Smooth muscle cell (in vitro differentiated cells): Measurements from ENCODE around the gene ZHX3. TPM values are rescaled to one million over a fixed set of nuclear protein-coding genes. Genes with fewer than 3 reads are reported as not detected.

Experiments used
- DNase-seq: peaks from one replicate; lab custom pipeline; 2025; ENCODE audit not compliant: unreplicated experiment; lab: John Stamatoyannopoulos, UW
- H2AFZ ChIP-seq: fragments of 200-600 bp; sonication (generic); 2 replicates; pipeline ENCODE4 v1.6.0; 2016; ENCODE audit warnings: antibody characterized with exemption, low read depth, mild to moderate bottlenecking
- H3F3A ChIP-seq: fragments of 200-600 bp; sonication (generic); 2 replicates; pipeline ENCODE4 v1.6.0; 2017; ENCODE audit warnings: antibody characterized with exemption, low read depth
- H3K27ac ChIP-seq: fragments of 200-600 bp; sonication (generic); 2 replicates; pipeline ENCODE4 v1.5.1; 2016; ENCODE audit warnings: low read depth, mild to moderate bottlenecking
- H3K27me3 ChIP-seq: fragments of 200-600 bp; sonication (generic); 2 replicates; pipeline ENCODE4 v1.6.1; 2016; ENCODE audit warnings: low read depth, mild to moderate bottlenecking
- H3K36me3 ChIP-seq: fragments of 200-600 bp; sonication (generic); 2 replicates; pipeline ENCODE4 v1.5.1; 2016; ENCODE audit warnings: low read depth
- H3K4me1 ChIP-seq: fragments of 200-600 bp; sonication (generic); 2 replicates; pipeline ENCODE4 v1.5.1; 2016; ENCODE audit warnings: low read depth
- H3K4me2 ChIP-seq: fragments of 200-600 bp; sonication (generic); 2 replicates; pipeline ENCODE4 v1.6.0; 2016; ENCODE audit warnings: mild to moderate bottlenecking
- H3K4me3 ChIP-seq: fragments of 200-600 bp; sonication (generic); 2 replicates; pipeline ENCODE4 v1.5.1; 2016; ENCODE audit warnings: mild to moderate bottlenecking
- H3K79me2 ChIP-seq: fragments of 200-600 bp; sonication (generic); 2 replicates; pipeline ENCODE4 v1.6.0; 2016; ENCODE audit warnings: low read depth, mild to moderate bottlenecking
- H3K9ac ChIP-seq: fragments of 200-600 bp; sonication (generic); 2 replicates; pipeline ENCODE4 v1.6.0; 2016; ENCODE audit warnings: low read depth
- H3K9me3 ChIP-seq: fragments of 200-600 bp; sonication (generic); replicated peaks from 2 replicates; pipeline ENCODE4 v1.5.1; 2016; ENCODE audit warnings: low read depth
- H4K20me1 ChIP-seq: fragments of 200-600 bp; sonication (generic); 2 replicates; pipeline ENCODE4 v1.6.0; 2016; ENCODE audit warnings: low read depth
- WGBS: methylation state at CpG from one replicate; pipeline ENCODE4 v1.1.7; 2016; ENCODE audit warnings: low lambda C conversion rate; 5-methylcytosine and 5-hydroxymethylcytosine counted together
- polyA plus RNA-seq: library from polyadenylated mRNA; unstranded; fragments of >200 nt; fragmentation: Nextera tagmentation; extraction: Ambion mirVana; gene quantifications from 2 replicates; pipeline ENCODE4 v1.2.1, GENCODE V29; 2016
- total RNA-seq: library from RNA; depleted of rRNA; stranded (reverse); fragments of >200 nt; gene quantifications from 2 replicates; pipeline ENCODE4 v1.2.3, GENCODE V29; 2014
- TF ChIP-seq, protein P1 (sequence below): fragments of 200-600 bp; sonication (generic); IDR thresholded peaks from 2 replicates; pipeline ENCODE4 v1.5.1; 2017; ENCODE audit warnings: borderline replicate concordance, mild to moderate bottlenecking, antibody characterized with exemption; ENCODE audit not compliant: insufficient read depth, poor library complexity, severe bottlenecking

The ZHX3 gene
- total and polyA plus RNA-seq, 2 experiments from 2014 or later = 10.1 to 17.1 TPM

DNA sequence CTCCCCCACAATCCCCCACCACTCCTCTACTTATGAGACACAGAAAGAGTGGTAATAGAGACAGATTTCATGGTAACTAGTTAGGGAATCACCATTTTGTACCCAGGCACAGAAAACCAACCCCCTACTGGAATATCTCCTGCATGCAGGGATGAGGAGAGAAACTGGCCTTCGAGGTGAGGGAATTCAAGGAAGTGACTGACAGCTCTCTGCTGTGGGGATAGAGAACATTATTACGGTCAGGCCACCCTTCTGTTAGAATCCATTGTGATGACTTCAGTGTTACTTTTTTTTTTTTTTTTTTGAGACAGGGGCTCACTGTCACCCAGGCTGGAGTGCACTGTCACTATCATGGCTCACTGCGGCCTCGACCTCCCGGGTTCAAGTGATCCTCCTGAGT is 9.6 kb upstream of the ZHX3 start:
- Histone ChIP-seq H3K4me2 (no peak overlapping the region), H3K27me3 (no peaks in the 10 kb centered on the region), H3F3A (peaks cover 19% of the 10 kb centered on the region), H3K9me3 (no peaks in the 10 kb centered on the region), H3K4me1 (peaks cover 6% of the 10 kb centered on the region), H3K36me3 (no peaks in the 10 kb centered on the region), H3K9ac (no peak overlapping the region), H3K4me3 (no peak overlapping the region), H3K79me2 (no peaks in the 10 kb centered on the region), H4K20me1 (no peaks in the 10 kb centered on the region), H3K27ac (no peak overlapping the region), H2AFZ (no peak overlapping the region)
- DNase-seq = no peak
- TF ChIP-seq, protein P1, sequence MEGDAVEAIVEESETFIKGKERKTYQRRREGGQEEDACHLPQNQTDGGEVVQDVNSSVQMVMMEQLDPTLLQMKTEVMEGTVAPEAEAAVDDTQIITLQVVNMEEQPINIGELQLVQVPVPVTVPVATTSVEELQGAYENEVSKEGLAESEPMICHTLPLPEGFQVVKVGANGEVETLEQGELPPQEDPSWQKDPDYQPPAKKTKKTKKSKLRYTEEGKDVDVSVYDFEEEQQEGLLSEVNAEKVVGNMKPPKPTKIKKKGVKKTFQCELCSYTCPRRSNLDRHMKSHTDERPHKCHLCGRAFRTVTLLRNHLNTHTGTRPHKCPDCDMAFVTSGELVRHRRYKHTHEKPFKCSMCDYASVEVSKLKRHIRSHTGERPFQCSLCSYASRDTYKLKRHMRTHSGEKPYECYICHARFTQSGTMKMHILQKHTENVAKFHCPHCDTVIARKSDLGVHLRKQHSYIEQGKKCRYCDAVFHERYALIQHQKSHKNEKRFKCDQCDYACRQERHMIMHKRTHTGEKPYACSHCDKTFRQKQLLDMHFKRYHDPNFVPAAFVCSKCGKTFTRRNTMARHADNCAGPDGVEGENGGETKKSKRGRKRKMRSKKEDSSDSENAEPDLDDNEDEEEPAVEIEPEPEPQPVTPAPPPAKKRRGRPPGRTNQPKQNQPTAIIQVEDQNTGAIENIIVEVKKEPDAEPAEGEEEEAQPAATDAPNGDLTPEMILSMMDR = no peak
- WGBS = 89% methylated on average over 5 of the region's 5 CpGs

DNA sequence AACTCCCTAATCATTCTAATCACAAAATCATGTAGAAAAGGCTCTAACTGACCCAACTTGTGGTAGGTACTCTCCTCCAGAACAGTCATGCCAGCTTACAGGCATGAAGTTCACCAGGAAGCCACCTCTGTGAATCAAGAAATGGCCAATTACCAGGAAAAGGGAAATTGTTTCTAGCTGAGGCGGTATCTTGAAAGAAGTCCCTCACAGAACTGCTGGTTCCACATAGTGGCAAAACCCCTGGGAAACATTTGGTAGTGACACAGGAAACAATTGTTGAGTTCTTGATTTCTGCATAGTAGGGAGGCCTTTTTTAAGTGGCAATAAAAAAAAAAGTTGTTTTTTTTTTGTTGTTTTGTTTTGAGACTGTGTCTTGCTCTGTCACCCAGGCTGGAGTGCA is 3.4 kb upstream of the ZHX3 start:
- DNase-seq = no peak
- no peaks in the 10 kb centered on the region for H3K4me1 ChIP-seq
- H3K4me2 ChIP-seq = no peak overlapping the region
- TF ChIP-seq, protein P1 = no peak
- H3K27ac ChIP-seq = no peak overlapping the region
- H3K9ac ChIP-seq = no peak overlapping the region
- H3K79me2 ChIP-seq = no peaks in the 10 kb centered on the region
- no peak overlapping the region for H3K4me3 ChIP-seq
- 100% methylated on average over 1 of the region's 1 CpG for WGBS
- H2AFZ ChIP-seq = no peak overlapping the region
- no peaks in the 10 kb centered on the region for H4K20me1 ChIP-seq
- no peaks in the 10 kb centered on the region for H3K27me3 ChIP-seq
- no peaks in the 10 kb centered on the region for H3K36me3 ChIP-seq
- H3F3A ChIP-seq = no peaks in the 10 kb centered on the region
- no peaks in the 10 kb centered on the region for H3K9me3 ChIP-seq

DNA sequence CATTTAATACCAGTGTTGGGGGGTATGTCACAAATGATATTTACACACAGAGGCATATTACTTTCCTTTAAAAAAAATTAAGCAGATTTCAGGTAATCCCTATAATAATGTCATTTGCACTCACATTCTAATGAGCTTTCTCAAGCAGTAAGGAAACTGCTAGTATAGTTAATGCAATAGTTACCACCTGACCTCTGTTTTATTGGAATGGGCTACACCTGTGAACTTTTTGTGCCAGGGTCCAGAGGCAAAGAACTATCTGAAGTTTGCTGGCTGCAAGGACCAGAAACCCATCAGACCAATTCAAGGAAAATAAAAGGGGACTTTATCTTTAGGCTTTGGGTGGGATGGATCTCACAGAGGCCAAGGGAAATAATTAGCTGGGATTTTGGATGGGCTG is 2.9 kb upstream of the ZHX3 start:
- Histone ChIP-seq H3K79me2 (peaks cover 1% of the 10 kb centered on the region), H3K27ac (no peak overlapping the region), H3K27me3 (no peaks in the 10 kb centered on the region), H3K9ac (no peak overlapping the region), H3K9me3 (no peaks in the 10 kb centered on the region), H3K4me2 (no peak overlapping the region), H3F3A (no peaks in the 10 kb centered on the region), H3K4me3 (no peak overlapping the region), H3K36me3 (no peaks in the 10 kb centered on the region), H3K4me1 (no peaks in the 10 kb centered on the region), H4K20me1 (no peaks in the 10 kb centered on the region), H2AFZ (no peak overlapping the region)
- no peak for DNase-seq
- TF ChIP-seq, protein P1 = no peak

DNA sequence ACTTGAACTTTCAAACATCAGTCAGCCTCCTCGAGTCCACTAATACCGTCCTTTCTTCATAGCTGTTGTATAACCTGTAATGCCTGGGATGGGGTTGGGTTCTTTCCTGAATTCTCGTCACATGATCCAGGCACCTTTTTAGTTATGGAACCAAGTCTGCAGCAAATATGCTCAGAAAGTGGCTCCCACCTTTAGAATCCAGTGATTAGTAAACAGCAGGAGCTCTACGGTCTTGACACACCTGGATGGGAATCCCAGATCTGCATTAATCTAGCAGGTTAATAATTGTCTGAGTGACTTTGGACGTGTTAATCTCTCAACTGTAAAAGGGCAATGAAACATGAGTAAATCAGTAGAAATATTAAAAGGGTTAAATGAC is 729 bp upstream of the ZHX3 start:
- 86% methylated on average over 5 of the region's 5 CpGs for WGBS
- Histone ChIP-seq H3K27ac (no peak overlapping the region), H4K20me1 (no peaks in the 10 kb centered on the region), H3K9me3 (no peaks in the 10 kb centered on the region), H3F3A (no peaks in the 10 kb centered on the region), H2AFZ (peak overlapping the region; percentile 88), H3K9ac (no peak overlapping the region), H3K4me2 (peak overlapping the region; percentile 82), H3K4me3 (peak overlapping the region; percentile 64), H3K27me3 (no peaks in the 10 kb centered on the region), H3K36me3 (no peaks in the 10 kb centered on the region), H3K79me2 (peaks cover 23% of the 10 kb centered on the region), H3K4me1 (no peaks in the 10 kb centered on the region)
- TF ChIP-seq, protein P1 = no peak
- no peak for DNase-seq
